SK-N-SH treated with all-trans-retinoic acid at 6 μM for 48 hours (cell line): ENCODE results near the gene UBA52.

Experiments used
- ZC3H10 ChIP-seq: fragments of 250-450 bp; sonication (Bioruptor Pico); IDR thresholded peaks from 2 replicates; pipeline ENCODE4 v1.5.1; 2021; ENCODE audit warnings: mild to moderate bottlenecking, moderate library complexity
- ZFP3 ChIP-seq: fragments of 250-450 bp; sonication (Bioruptor Pico); IDR thresholded peaks from 2 replicates; pipeline ENCODE4 v1.5.0; 2020; ENCODE audit warnings: mild to moderate bottlenecking, moderate library complexity
- ZNF8 ChIP-seq: fragments of 450-650 bp; formaldehyde crosslinking; IDR thresholded peaks from 2 replicates; pipeline ENCODE4 v1.5.0; 2020; ENCODE audit warnings: mild to moderate bottlenecking, moderate library complexity
- TF ChIP-seq, protein P1 (sequence below): fragments of 250-450 bp; sonication (Bioruptor Pico); IDR thresholded peaks from 2 replicates; pipeline ENCODE4 v1.8.0; 2020; ENCODE audit warnings: mild to moderate bottlenecking, moderate library complexity, borderline replicate concordance
- TF ChIP-seq, protein P2 (sequence below): fragments of 250-450 bp; sonication (Bioruptor Pico); IDR thresholded peaks from 2 replicates; pipeline ENCODE4 v1.5.1; 2021; ENCODE audit warnings: mild to moderate bottlenecking, moderate library complexity

DNA sequence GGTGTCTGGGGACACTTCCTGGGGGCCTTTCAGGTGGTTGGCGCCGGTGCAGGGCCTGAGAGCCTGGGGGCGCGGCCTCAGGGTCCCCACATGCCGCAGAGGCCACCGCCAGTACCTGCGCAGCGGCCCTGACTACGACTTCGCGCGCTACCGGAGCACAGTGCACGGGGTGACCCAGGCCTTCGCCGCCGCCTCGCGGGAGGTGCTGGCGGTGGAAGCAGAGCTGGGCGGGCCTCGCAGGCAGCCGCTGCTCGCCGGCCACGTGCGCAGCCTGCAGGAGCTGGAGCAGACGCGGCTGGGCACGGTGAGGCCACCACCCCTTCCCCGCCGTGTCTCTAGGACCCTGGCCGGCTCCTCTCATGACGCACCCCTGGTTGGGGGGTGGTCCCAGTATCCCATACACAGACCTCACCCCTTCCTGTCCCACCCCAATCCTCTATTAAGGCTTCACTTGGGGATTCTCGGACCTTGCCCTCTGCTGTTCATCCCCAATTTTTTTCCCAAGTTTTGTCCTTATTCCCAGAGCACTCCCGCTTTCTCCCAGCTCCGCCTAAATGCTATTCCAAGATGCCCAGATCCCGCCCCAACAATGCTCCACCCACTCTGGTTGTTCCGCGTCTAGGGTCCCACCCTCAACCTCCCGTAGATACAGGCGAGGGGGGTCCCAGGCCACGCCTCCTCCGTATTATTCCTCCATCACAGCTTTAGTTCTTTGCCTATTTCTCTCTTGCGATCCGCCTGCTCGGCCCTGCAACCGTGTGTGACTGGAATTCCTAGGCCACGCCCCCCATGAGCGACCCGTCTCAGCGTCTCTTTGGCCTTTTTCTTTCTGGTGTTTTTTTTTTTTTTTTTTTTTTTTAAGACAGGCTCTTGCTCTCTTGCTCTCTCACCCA is 18.0 kb downstream of the UBA52 start:
- no peak for TF ChIP-seq ZC3H10
- TF ChIP-seq, protein P1, sequence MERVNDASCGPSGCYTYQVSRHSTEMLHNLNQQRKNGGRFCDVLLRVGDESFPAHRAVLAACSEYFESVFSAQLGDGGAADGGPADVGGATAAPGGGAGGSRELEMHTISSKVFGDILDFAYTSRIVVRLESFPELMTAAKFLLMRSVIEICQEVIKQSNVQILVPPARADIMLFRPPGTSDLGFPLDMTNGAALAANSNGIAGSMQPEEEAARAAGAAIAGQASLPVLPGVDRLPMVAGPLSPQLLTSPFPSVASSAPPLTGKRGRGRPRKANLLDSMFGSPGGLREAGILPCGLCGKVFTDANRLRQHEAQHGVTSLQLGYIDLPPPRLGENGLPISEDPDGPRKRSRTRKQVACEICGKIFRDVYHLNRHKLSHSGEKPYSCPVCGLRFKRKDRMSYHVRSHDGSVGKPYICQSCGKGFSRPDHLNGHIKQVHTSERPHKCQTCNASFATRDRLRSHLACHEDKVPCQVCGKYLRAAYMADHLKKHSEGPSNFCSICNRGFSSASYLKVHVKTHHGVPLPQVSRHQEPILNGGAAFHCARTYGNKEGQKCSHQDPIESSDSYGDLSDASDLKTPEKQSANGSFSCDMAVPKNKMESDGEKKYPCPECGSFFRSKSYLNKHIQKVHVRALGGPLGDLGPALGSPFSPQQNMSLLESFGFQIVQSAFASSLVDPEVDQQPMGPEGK (CRISPR knock-in tag): no peak
- no peak for TF ChIP-seq ZNF8 (CRISPR knock-in tag)
- no peak for TF ChIP-seq ZFP3 (CRISPR knock-in tag)
- TF ChIP-seq, protein P2, sequence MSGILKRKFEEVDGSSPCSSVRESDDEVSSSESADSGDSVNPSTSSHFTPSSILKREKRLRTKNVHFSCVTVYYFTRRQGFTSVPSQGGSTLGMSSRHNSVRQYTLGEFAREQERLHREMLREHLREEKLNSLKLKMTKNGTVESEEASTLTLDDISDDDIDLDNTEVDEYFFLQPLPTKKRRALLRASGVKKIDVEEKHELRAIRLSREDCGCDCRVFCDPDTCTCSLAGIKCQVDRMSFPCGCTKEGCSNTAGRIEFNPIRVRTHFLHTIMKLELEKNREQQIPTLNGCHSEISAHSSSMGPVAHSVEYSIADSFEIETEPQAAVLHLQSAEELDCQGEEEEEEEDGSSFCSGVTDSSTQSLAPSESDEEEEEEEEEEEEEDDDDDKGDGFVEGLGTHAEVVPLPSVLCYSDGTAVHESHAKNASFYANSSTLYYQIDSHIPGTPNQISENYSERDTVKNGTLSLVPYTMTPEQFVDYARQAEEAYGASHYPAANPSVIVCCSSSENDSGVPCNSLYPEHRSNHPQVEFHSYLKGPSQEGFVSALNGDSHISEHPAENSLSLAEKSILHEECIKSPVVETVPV (CRISPR knock-in tag): no peak
